K562 (cell line): ENCODE measurements around the gene LRIT3. TPM values are rescaled to one million over a fixed set of nuclear protein-coding genes. Genes with fewer than 3 reads are reported as not detected.

ENCODE experiments used
- ATAC-seq: fragments of 200-7000 bp; cut with Tn5 transposase; 3 replicates; pipeline ENCODE4 v1.9.1; 2020; ENCODE audit warnings: moderate library complexity
- BruUV-seq: library from RNA; stranded (reverse); fragments of 400-500 nt; replicated peaks from 2 replicates; lab custom pipeline; 2021; lab: Mats Ljungman, UMichigan
- CTCF ChIA-PET: fragments of 300-600 bp; formaldehyde crosslinking; extraction: SDS; loops from one replicate; lab custom pipeline; 2021; ENCODE audit warnings: low intra/inter-chr PET ratio; lab: Yijun Ruan, JAX
- POLR2A ChIA-PET: fragments of 300-600, 350-650 bp; sonication (Branson Sonifier 250); formaldehyde crosslinking; extraction: SDS; loops from one replicate; lab custom pipeline; 2021; ENCODE audit warnings: antibody characterized with exemption, inconsistent platforms; lab: Yijun Ruan, JAX
- DNase-seq, 4 experiments: peaks; one replicate each; pipeline versions ENCODE4 v3.0.0 to v3.0.0-alpha.2; 2011 to 2018; ENCODE audit warnings: low spot score in 3 of 4, mixed read lengths in 3 of 4; ENCODE audit errors: extremely low read depth in 1 of 4
- FAIRE-seq: peaks from 2 replicates; lab custom pipeline; 2011; peaks lifted over from hg19 to GRCh38; lab: Jason Lieb, UNC
- H2AFZ ChIP-seq: 2 replicates; pipeline ENCODE4 v1.6.0; 2011; ENCODE audit warnings: low read depth, low read length, control low read depth, inconsistent platforms
- H3K27ac ChIP-seq: fragments of 200-600 bp; 3 replicates; pipeline ENCODE4 v1.8.0; 2011; ENCODE audit warnings: low read depth, mild to moderate bottlenecking, control low read depth, inconsistent platforms, low read length, moderate library complexity, mixed read lengths; ENCODE audit errors: extremely low read depth
- H3K27me3 ChIP-seq, 2 experiments: fragments of 300-600 bp in 1 of 2; 2 replicates in 1 of 2; 3 replicates in 1 of 2; pipeline versions ENCODE4 v1.6.0 to v1.8.0; 2011; ENCODE audit warnings: inconsistent platforms in 2 of 2, low read length in 2 of 2, mild to moderate bottlenecking in 1 of 2, mixed read lengths in 1 of 2, moderate library complexity in 1 of 2; ENCODE audit not compliant: control insufficient read depth in 2 of 2, insufficient read depth in 2 of 2
- H3K36me3 ChIP-seq: fragments of 300-600 bp; 3 replicates; pipeline ENCODE4 v1.8.0; 2011; ENCODE audit warnings: mild to moderate bottlenecking, low read length, inconsistent platforms; ENCODE audit not compliant: control insufficient read depth, insufficient read depth
- H3K4me1 ChIP-seq, 2 experiments: fragments of 200-600 bp in 1 of 2; replicated peaks in 1 of 2; 2 replicates in 1 of 2; 3 replicates in 1 of 2; pipeline versions ENCODE4 v1.5.1 to v1.8.0; 2011; ENCODE audit warnings: inconsistent platforms in 2 of 2, low read length in 2 of 2, mild to moderate bottlenecking in 1 of 2, mixed read lengths in 1 of 2, moderate library complexity in 1 of 2; ENCODE audit not compliant: control insufficient read depth in 2 of 2, insufficient read depth in 2 of 2
- H3K4me2 ChIP-seq: 2 replicates; pipeline ENCODE4 v1.6.1; 2011; ENCODE audit warnings: low read length, control low read depth, inconsistent platforms, mixed read lengths; ENCODE audit not compliant: insufficient read depth
- H3K4me3 ChIP-seq: fragments of 200-600 bp; sonication (generic), shearing (Covaris generic); 2 replicates; pipeline ENCODE4 v1.5.1; 2016; ENCODE audit warnings: control low read depth, inconsistent platforms
- H3K79me2 ChIP-seq: fragments of 200-600 bp; 3 replicates; pipeline ENCODE4 v1.8.0; 2011; ENCODE audit warnings: low read length, inconsistent platforms; ENCODE audit not compliant: control insufficient read depth, insufficient read depth
- H3K9ac ChIP-seq, 2 experiments: 2 replicates each; pipeline versions ENCODE4 v1.6.0 to v1.6.1; 2011; ENCODE audit warnings: low read depth in 2 of 2, low read length in 2 of 2, control low read depth in 1 of 2, inconsistent platforms in 1 of 2, mild to moderate bottlenecking in 1 of 2, mixed read lengths in 1 of 2; ENCODE audit not compliant: insufficient read depth in 1 of 2
- H3K9me1 ChIP-seq: one replicate; pipeline ENCODE4 v1.6.0; 2011; ENCODE audit warnings: inconsistent platforms, mild to moderate bottlenecking, low read length, moderate library complexity; ENCODE audit not compliant: control insufficient read depth, insufficient read depth
- H3K9me3 ChIP-seq: replicated peaks from 2 replicates; pipeline ENCODE4 v1.5.1; 2011; ENCODE audit warnings: low read depth, low read length, inconsistent platforms; ENCODE audit not compliant: control insufficient read depth, insufficient read depth
- H4K20me1 ChIP-seq: replicated peaks from 2 replicates; pipeline ENCODE4 v1.6.1; 2011; ENCODE audit warnings: low read length, inconsistent platforms, mixed read lengths; ENCODE audit not compliant: control insufficient read depth, insufficient read depth
- ATF1 ChIP-seq, 2 experiments: fragments of 450-650 bp in 1 of 2; IDR thresholded peaks; 2 replicates each; pipeline ENCODE4 v1.6.1; 2016; ENCODE audit warnings: missing compliant biosample characterization in 1 of 2, missing genetic modification characterization in 1 of 2
- ATF7 ChIP-seq: fragments of 450-650 bp; IDR thresholded peaks from 2 replicates; pipeline ENCODE4 v1.7.1; 2014; ENCODE audit warnings: mild to moderate bottlenecking, moderate library complexity
- BRD9 ChIP-seq: fragments of 450-650 bp; IDR thresholded peaks from 2 replicates; pipeline ENCODE4 v1.6.1; 2018; ENCODE audit warnings: low read depth; ENCODE audit not compliant: partially characterized antibody
- C11orf30 ChIP-seq: fragments of 450-650 bp; IDR thresholded peaks from 2 replicates; pipeline ENCODE4 v1.6.1; 2016; ENCODE audit warnings: low read depth, mild to moderate bottlenecking
- CBFA2T3 ChIP-seq: fragments of 450-650 bp; IDR thresholded peaks from 2 replicates; pipeline ENCODE4 v1.6.1; 2017
- CBX3 ChIP-seq, 2 experiments: IDR thresholded peaks; 1 replicate in 1 of 2; 2 replicates in 1 of 2; pipeline ENCODE4 v1.6.1; 2012; ENCODE audit warnings: inconsistent platforms in 2 of 2, low read length in 2 of 2, borderline replicate concordance in 1 of 2, control low read depth in 1 of 2
- FOXM1 ChIP-seq, 2 experiments: fragments of 450-650 bp in 1 of 2; sonication (generic) in 1 of 2; formaldehyde crosslinking in 1 of 2; IDR thresholded peaks; 2 replicates each; pipeline versions ENCODE4 v1.6.1 to v1.9.0; 2017 to 2022; ENCODE audit warnings: low read depth in 2 of 2, mild to moderate bottlenecking in 2 of 2, missing genetic modification reagents in 1 of 2, moderate library complexity in 1 of 2
- IFI16 ChIP-seq: fragments of 250-450 bp; sonication (Bioruptor Pico); IDR thresholded peaks from 2 replicates; pipeline ENCODE4 v2.1.2; 2022; ENCODE audit warnings: mild to moderate bottlenecking, inconsistent platforms
- JUND ChIP-seq, 2 experiments: IDR thresholded peaks; 2 replicates in 1 of 2; 3 replicates in 1 of 2; pipeline ENCODE4 v1.6.1; 2011; ENCODE audit warnings: borderline replicate concordance in 2 of 2, low read depth in 2 of 2, low read length in 2 of 2, improper control_type of control experiment in 1 of 2, missing biosample characterization in 1 of 2, missing genetic modification characterization in 1 of 2, missing genetic modification reagents in 1 of 2
- MTA2 ChIP-seq: fragments of 450-650 bp; IDR thresholded peaks from 2 replicates; pipeline ENCODE4 v1.6.1; 2016; ENCODE audit warnings: low read depth
- MXD1 ChIP-seq: fragments of 250-450 bp; sonication (Bioruptor Pico); IDR thresholded peaks from 2 replicates; pipeline ENCODE4 v1.8.0; 2021; ENCODE audit warnings: borderline replicate concordance, mild to moderate bottlenecking, moderate library complexity; ENCODE audit not compliant: poor library complexity, severe bottlenecking
- TRIM24 ChIP-seq, 2 experiments: fragments of 450-650 bp; IDR thresholded peaks; 2 replicates each; pipeline ENCODE4 v1.6.1; 2016
- ZNF584 ChIP-seq: fragments of 200-800 bp; sonication (Bioruptor generic); IDR thresholded peaks from 2 replicates; pipeline ENCODE4 v1.6.1; 2016; ENCODE audit warnings: low read depth, mild to moderate bottlenecking, missing genetic modification characterization, missing compliant biosample characterization
- WGBS: fragments of 100-300 bp; shearing (Covaris generic); methylation state at CpG from one replicate; pipeline ENCODE4 v1.1.6; 2016; ENCODE audit warnings: low coverage, mixed read lengths; ENCODE audit not compliant: insufficient coverage; ENCODE audit errors: missing lambda C conversion rate; 5-methylcytosine and 5-hydroxymethylcytosine counted together
- in situ Hi-C: fragments of 300-500 bp; cut with MboI; formaldehyde crosslinking; loops from 4 replicates; pipeline ENCODE4 v1.15.0; 2018; ENCODE audit warnings: inconsistent platforms, mixed read lengths
- intact Hi-C: fragments of 100-400 bp; cut with micrococcal nuclease; formaldehyde crosslinking; loops from 2 replicates; pipeline ENCODE4 v1.14.2; 2022
- polyA plus RNA-seq, 8 experiments: library from polyadenylated mRNA; depleted of rRNA in 4 of 8; stranded (reverse) in 5 of 8; unstranded in 3 of 8; fragments of >200 nt; fragmentation: Nextera tagmentation in 2 of 8; fragmentation: Illumina TruSeq in 1 of 8; extraction: Ambion mirVana in 2 of 8; extraction: Trizol in 1 of 8; gene quantifications; 2 replicates each; pipeline versions ENCODE4 v1.2.1 to v1.2.3, GENCODE V29; 2011 to 2014; ENCODE audit warnings: inconsistent platforms in 1 of 8, missing spikeins in 1 of 8
- total RNA-seq, 7 experiments: library from RNA; depleted of rRNA in 6 of 7; stranded (reverse); fragments of >200 nt in 6 of 7; fragmentation: Illumina TruSeq in 2 of 7; extraction: Trizol in 2 of 7; gene quantifications; 2 replicates each; pipeline versions ENCODE4 v1.2.1 to v1.2.3, GENCODE V29; 2011 to 2021; ENCODE audit warnings: low replicate concordance in 1 of 7
- TF ChIP-seq, protein P1 (sequence below): fragments of 450-650 bp; formaldehyde crosslinking; IDR thresholded peaks from 2 replicates; pipeline ENCODE4 v1.4.0; 2020; ENCODE audit warnings: mild to moderate bottlenecking, moderate library complexity
- TF ChIP-seq, protein P2 (sequence below): fragments of 450-650 bp; IDR thresholded peaks from 2 replicates; pipeline ENCODE4 v1.6.1; 2016

LRIT3 gene
- total and polyA plus RNA-seq, 9 of the 15 experiments (the other 6 are each of a cell fraction or from before 2014, with no cell fraction given), result 0.04 to 0.10 (median 0.04) TPM; not detected in 4

GRCh38 chr4:109810552-109811387 lies 37.1 kb upstream of the LRIT3 start:
- Histone ChIP-seq H3K4me2 (peak overlapping the region; percentile 72), H3K79me2 (peaks cover 5% of the 10 kb centered on the region), H3K27ac (peak overlapping the region; percentile 76), H2AFZ (peak overlapping the region; percentile 97), H3K9me1 (no peaks in the 10 kb centered on the region), H3K36me3 (no peaks in the 10 kb centered on the region), H3K9me3 (no peaks in the 10 kb centered on the region), H4K20me1 (no peaks in the 10 kb centered on the region), H3K4me3 (peak overlapping the region; percentile 7; the same call in 1 of the 2 replicates), H3K9ac (peak overlapping the region; percentile 14 to 51; a peak in 3 of 4 replicates), H3K27me3 (no peaks in the 10 kb centered on the region), H3K4me1 (peaks cover 8 to 15% of the 10 kb centered on the region in 2 experiments)
- POLR2A ChIA-PET, result no interaction called here
- CTCF ChIA-PET, result no interaction called here
- in situ Hi-C loops (loop anchor here (5.0 kb wide), 1 partner anchor 383 kb away; no protein-coding TSS in a partner anchor), intact Hi-C loops (loop anchor here (10.0 kb wide), 2 partner anchors 246 to 384 kb away; partner anchors contain the start of genes ELOVL6 and MCUB)
- DNase-seq (peak; percentile 16 to 80 (median 20)), FAIRE-seq (peak; percentile 63), ATAC-seq (peak; percentile 15)
- 5% methylated on average over 11 of the region's 11 CpGs for WGBS
- no TSS peak for BruUV-seq
- TF ChIP-seq JUND (IDR thresholded peaks at IDR 0.05; ENCODE audit: borderline replicate concordance, low read depth, low read length) (0 out of 2 replicates have a peak, but pooled peaks have one; percentile 13), JUND (tag; IDR thresholded peaks at IDR 0.05; ENCODE audit: borderline replicate concordance, low read depth, low read length) (peak; percentile 59; the same call in 2 of the 3 replicates), CBX3 (IDR thresholded peaks at IDR 0.05; ENCODE audit: borderline replicate concordance in 1 of 2, low read length in 2 of 2) (peak in 1 of 2 experiments; percentile 45; a peak in 1 of 3 replicates), IFI16 (CRISPR knock-in tag) (no peak), MXD1 (CRISPR knock-in tag) (no peak), ATF1 (CRISPR knock-in tag; IDR thresholded peaks at IDR 0.05) (no peak), ATF1 (tag; IDR thresholded peaks at IDR 0.05) (peak; percentile 36), TRIM24 (IDR thresholded peaks at IDR 0.05) (peak in 1 of 2 experiments; percentile 51; a peak in 1 of 4 replicates), C11orf30 (no peak), ATF7 (peak; percentile 48; the same call in 1 of the 2 replicates), FOXM1 (IDR thresholded peaks at IDR 0.05; ENCODE audit: low read depth) (peak; percentile 49), FOXM1 (CRISPR knock-in tag; IDR thresholded peaks at IDR 0.05; ENCODE audit: low read depth) (no peak), CBFA2T3 (peak; percentile 89), ZNF584 (CRISPR knock-in tag) (no peak), BRD9 (peak; percentile 54), MTA2 (peak; percentile 65; the same call in 1 of the 2 replicates)
- TF ChIP-seq, protein P1, sequence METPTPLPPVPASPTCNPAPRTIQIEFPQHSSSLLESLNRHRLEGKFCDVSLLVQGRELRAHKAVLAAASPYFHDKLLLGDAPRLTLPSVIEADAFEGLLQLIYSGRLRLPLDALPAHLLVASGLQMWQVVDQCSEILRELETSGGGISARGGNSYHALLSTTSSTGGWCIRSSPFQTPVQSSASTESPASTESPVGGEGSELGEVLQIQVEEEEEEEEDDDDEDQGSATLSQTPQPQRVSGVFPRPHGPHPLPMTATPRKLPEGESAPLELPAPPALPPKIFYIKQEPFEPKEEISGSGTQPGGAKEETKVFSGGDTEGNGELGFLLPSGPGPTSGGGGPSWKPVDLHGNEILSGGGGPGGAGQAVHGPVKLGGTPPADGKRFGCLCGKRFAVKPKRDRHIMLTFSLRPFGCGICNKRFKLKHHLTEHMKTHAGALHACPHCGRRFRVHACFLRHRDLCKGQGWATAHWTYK (CRISPR knock-in tag), result no peak
- TF ChIP-seq, protein P2, sequence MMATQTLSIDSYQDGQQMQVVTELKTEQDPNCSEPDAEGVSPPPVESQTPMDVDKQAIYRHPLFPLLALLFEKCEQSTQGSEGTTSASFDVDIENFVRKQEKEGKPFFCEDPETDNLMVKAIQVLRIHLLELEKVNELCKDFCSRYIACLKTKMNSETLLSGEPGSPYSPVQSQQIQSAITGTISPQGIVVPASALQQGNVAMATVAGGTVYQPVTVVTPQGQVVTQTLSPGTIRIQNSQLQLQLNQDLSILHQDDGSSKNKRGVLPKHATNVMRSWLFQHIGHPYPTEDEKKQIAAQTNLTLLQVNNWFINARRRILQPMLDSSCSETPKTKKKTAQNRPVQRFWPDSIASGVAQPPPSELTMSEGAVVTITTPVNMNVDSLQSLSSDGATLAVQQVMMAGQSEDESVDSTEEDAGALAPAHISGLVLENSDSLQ, result peak; percentile 90
